HFF-Myc (cell line): ENCODE results near the gene RNF222.

ENCODE experiments used
- DNase-seq: peaks from one replicate; pipeline ENCODE4 v3.0.0-alpha.2; 2011; ENCODE audit warnings: low read depth; ENCODE audit errors: extremely low read depth
- H3K4me3 ChIP-seq: replicated peaks from 2 replicates; pipeline ENCODE4 v1.5.1; 2011; ENCODE audit warnings: low read depth, mild to moderate bottlenecking, control low read depth, low read length
- CTCF ChIP-seq: IDR thresholded peaks from 2 replicates; pipeline ENCODE4 v1.5.1; 2012; ENCODE audit warnings: mild to moderate bottlenecking, low read depth, low read length, control low read depth; ENCODE audit errors: missing control alignments

RNF222 gene

GRCh38 chr17:8426094-8426720 is 28.6 kb upstream of the RNF222 start:
- no peak for TF ChIP-seq CTCF
- H3K4me3 ChIP-seq = no peak overlapping the region
- DNase-seq = no peak

- DNase-seq = no peak
- no peak overlapping the region for H3K4me3 ChIP-seq
- no peak for TF ChIP-seq CTCF
Measured at GRCh38 chr17:8421571-8421970, 23.9 kb upstream of the RNF222 start.

GRCh38 chr17:8420041-8420934 is 22.7 kb upstream of the RNF222 start:
- DNase-seq = no peak
- TF ChIP-seq CTCF = no peak
- H3K4me3 ChIP-seq = no peak overlapping the region

GRCh38 chr17:8419305-8419704 is 21.7 kb upstream of the RNF222 start:
- DNase-seq = no peak
- no peak for TF ChIP-seq CTCF
- no peak overlapping the region for H3K4me3 ChIP-seq

- no peak for DNase-seq
- TF ChIP-seq CTCF = no peak
- H3K4me3 ChIP-seq = no peak overlapping the region
Measured at GRCh38 chr17:8418471-8418870, 20.8 kb upstream of the RNF222 start.

GRCh38 chr17:8417806-8418205 is 20.2 kb upstream of the RNF222 start:
- TF ChIP-seq CTCF = no peak
- DNase-seq = no peak
- no peak overlapping the region for H3K4me3 ChIP-seq
